Iris pigment epithelial cell (primary cell): ENCODE measurements around the gene CYS1.
"Not testable (repeated sequence)": the region's sequence is repeated elsewhere in the genome, so short reads cannot be mapped to it uniquely, and the experiment has no call there.

ENCODE experiments used
- DNase-seq: peaks from one replicate; pipeline ENCODE4 v3.0.0-alpha.2; 2011; ENCODE audit warnings: low read depth

Gene CYS1, protein sequence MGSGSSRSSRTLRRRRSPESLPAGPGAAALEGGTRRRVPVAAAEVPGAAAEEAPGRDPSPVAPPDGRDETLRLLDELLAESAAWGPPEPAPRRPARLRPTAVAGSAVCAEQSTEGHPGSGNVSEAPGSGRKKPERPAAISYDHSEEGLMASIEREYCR

DNA sequence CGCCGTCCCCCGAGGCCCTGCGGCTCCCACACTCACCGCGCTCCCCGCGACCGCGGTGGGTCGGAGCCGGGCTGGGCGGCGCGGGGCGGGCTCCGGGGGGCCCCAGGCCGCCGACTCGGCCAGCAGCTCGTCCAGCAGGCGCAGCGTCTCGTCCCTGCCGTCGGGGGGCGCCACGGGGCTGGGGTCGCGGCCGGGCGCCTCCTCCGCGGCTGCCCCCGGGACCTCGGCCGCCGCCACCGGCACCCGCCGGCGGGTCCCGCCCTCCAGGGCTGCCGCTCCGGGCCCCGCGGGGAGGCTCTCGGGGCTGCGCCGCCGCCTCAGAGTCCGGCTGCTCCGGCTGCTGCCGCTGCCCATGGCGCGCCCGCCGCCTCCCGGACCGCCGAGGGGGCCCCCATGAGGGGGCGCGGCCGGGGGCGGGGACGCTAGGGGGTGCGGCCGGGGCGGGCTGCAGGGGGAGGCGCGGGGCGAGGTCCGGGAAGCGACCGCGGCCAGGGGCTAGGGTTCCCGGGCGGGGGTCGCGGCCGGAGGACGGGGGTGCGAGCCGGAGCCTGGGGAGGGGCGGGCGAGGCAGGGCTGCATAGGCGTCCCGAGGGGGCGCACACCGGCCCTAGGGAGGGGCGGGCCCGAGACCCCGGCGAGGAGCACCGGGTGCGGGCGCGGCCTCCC, at the start of gene CYS1:
TSS of gene CYS1 (minus strand) at position 542 of the 666 bp plus-strand sequence. CDS start at position 354, 188 bp downstream.
- DNase-seq = no peak

DNA sequence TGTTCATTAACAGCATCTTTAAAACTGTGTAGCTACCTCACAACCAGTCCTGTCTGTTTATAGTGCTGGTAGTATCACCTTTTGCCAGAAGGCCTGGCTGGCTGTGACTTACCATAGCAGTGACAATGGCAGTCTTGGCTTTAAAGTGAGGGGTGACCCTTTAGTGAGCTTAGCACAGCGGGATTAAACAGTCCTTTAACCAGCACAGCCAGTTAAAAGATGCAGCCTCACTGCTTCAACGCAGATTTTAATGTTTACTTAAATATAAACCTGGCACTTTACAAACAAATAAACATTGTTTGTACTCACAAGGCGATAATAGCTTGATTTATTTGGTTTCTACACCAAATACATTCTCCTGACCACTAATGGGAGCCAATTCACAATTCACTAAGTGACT, 49.3 kb upstream of the CYS1 start:
- DNase-seq = no peak

DNA sequence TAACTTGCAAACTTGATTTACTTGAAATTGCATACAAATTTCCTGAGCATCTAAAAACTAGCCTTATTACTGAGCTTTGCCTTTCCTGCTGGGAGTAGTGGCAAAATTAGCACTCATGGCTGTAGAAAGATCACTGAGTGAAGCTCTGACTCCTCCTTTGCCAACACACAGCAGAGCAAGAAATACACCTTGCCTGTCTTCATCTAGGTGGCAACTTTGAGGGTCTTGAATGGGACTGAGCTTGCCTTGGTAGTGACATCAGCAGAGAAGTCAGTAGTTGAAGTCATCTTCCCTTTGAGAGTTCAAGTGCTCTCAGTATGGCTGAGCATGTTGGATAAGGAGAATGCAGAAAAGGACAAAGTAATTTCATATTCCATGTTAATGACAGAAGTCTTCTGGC, 48.2 kb upstream of the CYS1 start:
- no peak for DNase-seq

DNA sequence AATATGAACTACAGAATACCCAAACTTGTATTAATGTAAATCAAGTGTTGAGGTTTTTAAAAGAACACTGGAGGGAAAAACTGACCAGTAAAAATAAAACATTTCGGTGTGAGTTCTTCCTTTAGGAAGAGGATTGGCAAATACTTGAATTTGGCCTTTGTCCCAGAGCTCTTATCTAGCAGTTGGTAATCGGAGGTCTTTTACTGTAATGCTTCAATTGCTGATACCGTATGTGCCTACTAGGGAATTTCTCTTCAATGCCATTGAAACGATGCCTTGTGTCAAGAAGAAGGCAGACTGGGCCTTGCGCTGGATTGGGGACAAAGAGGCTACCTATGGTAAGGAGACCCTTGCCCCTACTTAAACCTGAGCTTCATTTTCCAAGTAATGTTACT, 46.4 kb upstream of the CYS1 start:
- DNase-seq = peak; percentile 81

DNA sequence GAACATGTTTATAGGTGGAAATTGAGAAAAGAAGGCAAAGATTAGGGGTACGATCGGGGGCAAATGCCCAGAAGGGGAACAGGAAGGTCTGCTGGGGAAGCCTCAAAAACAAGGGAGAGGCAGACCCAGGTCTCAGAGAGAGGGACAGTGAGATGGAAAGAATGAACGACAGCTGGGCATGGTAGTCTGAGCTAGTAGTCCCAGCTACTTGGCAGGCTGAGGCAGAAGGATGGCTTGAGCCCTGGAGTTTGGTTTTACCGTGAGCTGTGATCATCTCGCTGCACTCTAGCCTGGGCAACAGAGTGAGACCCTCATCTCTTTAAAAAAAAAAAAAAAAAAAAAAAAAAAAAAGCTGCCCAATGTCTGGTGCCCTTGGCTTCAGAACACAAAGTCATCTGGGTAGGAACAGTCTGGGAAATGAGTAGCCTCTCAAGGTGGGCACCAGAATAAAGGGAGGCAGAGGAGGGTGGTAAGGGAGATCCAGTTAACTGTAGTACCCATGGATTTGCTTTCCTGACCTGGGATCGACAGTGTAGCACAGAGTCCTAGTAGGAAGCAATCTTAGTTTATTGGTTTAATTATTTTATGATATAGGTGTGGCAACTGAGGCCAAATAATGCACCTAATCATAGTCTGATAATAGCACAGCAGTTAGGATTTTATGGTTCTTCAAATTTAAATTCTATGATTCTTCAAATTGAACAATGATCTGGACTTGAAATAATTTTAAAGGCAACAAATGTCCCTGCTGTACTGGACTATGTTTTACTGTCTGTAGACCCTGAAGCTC, 45.8 kb upstream of the CYS1 start:
- DNase-seq = no peak

DNA sequence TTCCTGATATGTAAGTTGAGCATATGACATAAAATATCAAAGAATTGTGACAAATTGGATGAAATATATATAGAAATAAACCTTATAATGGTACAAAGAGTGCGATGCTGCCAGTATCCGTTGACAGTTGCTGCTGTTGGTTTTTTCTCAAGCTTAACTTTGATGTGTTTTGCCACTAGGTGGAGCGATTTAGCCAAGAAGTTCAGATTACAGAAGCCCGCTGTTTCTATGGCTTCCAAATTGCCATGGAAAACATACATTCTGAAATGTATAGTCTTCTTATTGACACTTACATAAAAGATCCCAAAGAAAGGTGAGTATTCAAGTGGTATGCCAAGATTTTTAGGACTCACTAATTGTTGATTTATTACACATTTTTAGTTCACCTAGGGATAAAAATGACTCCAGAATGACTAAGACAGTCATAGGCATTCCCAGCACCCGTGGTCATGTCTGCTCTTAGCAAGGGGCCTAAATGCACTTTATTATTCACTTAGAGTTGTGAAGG, 44.4 kb upstream of the CYS1 start:
- DNase-seq = peak; percentile 80

DNA sequence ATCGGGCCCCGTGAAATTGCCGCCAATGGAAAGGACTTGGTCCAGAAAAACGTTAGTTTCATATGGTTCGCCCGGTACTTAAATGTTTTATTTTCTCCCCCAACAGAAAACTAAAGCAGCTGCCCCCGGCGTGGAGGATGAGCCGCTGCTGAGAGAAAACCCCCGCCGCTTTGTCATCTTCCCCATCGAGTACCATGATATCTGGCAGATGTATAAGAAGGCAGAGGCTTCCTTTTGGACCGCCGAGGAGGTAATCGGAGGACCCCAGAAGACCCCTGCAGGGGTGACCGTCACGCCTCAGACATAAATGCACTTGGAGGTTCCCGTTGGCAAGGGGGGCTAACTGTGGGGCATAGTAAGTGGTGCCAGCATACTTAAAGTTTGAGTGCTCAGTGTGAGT, 43.1 kb upstream of the CYS1 start:
- DNase-seq = no peak

DNA sequence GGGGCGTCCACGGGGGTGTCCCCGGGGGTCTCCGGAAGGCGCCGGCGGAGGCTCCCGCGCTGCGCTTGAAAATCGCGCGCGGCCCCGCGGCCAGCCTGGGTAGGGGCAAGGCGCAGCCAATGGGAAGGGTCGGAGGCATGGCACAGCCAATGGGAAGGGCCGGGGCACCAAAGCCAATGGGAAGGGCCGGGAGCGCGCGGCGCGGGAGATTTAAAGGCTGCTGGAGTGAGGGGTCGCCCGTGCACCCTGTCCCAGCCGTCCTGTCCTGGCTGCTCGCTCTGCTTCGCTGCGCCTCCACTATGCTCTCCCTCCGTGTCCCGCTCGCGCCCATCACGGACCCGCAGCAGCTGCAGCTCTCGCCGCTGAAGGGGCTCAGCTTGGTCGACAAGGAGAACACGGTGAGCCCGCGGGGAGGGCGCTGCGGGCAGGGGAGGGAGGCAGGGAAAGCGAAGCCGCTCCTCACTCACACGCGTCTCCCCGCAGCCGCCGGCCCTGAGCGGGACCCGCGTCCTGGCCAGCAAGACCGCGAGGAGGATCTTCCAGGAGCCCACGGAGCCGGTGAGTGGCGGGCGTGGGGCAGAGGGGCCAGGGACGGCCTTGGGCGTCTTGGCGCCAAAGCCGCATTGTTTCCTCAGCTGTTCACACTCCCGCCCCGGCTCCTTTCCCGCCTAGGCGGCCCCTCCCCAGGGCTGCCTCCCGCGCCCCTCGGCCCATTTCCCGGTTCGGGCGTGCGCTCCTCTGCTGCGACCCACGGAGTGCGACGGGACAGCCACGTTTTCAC, 42.5 kb upstream of the CYS1 start, which contains the start of gene RRM2:
TSS of gene RRM2 (plus strand) at position 240 of the 781 bp plus-strand sequence. CDS start at position 300, 60 bp downstream.
- DNase-seq = peak; percentile 91

DNA sequence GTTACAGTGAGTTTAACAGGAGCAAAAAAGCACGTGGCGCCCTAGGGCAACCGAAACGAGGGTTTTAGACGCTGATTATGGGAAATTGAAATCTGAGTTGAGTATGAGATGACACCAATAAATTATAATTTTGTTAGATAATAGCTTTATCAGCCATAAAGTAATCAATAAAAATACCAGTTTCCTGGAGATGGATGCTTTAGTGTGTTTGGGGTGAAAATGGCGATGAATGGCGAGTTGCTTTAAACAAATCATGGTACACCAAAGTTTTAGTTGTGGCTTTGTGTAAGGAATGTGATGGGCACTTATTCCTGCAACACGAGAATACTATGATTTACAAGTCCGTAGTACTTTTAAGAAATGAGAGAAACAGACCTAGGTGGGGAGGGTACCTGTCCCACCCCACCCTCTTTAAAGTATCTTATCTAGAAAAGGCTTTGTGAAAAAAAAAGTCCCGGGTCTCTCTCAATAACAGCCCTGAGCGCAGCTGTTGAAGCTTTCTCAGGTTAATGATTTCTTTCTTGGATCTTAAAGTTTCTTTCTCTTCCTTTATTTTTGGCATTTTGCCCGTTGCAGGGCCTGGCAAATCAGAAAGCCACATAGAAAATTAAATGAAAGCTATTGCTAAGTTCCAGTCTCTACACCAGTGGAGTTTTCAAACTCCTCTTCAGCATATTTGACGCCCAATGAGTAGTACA, 40.8 kb upstream of the CYS1 start:
- peak; percentile 45 for DNase-seq

DNA sequence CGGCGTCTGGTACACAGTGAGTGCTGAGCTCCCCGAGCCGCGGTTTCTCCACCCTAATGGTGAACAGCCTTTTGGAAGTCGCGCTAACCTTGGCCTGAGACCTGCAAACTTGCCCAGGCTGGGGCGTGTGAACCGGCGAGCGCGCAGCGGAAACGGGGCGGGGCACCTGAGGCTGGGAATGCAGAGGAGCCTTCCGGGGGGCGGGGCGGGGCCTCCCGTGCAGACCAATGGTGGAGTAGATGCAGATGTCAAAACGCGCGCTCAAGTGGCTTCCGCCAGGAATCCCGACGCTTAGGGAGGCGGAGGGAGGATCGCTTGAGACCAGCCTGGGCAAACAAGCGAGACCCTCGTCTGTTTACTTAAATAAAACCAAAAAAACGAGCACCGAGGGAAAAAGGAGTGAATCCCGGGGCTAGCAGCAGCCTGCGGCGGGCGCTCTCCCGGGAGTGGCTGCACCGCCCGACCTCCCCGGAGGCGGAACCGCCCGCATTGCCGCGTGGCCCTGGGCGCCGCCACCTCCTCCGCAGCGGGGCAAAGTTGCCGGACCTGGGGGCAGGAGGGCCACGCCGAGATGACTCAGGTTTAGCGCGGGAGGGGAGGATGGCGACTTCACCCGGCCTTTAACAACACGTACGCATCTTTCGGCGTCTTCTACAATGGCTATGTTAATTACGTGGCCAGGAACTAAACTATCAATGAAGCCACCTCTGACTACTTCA, 40.1 kb upstream of the CYS1 start:
- peak; percentile 92 for DNase-seq

DNA sequence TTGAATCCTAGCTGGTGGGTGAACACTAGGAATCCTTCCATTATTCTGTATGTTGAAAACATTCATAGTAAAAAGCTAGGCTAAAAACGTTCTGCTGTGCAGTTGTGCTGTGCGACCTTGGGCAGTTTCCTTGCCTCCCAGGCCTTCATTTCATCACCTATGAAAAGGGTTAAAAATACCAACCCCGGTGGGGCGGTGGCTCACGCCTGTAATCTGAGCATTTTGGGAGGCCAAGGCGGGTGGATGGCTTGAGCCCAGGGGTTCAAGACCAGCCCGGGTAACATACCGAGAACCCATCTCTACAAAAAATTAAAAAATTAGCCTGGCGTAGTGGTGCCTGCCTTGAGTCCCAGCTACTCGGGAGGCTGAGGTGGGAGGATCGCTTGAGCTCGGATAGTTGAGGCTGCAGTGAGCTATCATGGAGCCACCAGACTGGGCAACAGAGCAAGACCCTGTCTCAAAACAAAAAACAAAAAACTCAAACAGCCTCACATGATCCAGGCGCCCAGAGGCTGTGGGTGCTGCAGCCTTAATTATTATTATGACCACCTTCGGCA, 39.5 kb upstream of the CYS1 start:
- no peak for DNase-seq

DNA sequence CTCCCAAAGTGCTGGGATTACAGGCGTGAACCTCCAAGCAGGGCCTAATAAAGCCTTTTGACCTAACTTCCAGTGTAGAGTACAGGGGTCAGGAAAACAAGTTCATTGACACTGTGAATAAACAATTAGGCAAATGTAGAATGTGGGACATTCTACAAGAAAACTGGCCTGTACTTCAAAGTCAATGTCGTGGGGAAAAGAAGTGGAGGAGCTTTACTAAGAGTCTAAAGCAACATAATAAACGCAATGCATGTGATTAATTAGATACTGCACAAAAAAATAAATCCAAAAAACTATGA, 38.8 kb upstream of the CYS1 start:
- no peak for DNase-seq

DNA sequence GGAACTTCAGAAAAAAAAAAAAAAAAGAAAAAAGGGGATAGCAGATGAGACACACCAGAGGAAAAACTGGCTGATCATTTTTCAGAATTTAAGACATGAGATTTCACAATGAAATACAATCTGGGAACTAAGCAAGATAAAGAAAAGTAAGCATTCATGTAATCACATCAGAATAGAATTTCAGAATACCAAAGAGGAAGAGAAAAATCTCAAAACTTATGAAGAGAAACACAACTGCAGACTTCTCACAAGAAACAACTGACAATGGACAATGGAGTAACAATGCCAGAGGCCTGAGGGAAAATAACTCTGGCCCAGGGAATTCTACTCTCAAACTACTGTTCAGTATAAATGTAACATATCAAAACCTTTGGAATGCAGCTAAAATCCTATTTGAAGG, 29.1 kb upstream of the CYS1 start:
- DNase-seq = no peak

DNA sequence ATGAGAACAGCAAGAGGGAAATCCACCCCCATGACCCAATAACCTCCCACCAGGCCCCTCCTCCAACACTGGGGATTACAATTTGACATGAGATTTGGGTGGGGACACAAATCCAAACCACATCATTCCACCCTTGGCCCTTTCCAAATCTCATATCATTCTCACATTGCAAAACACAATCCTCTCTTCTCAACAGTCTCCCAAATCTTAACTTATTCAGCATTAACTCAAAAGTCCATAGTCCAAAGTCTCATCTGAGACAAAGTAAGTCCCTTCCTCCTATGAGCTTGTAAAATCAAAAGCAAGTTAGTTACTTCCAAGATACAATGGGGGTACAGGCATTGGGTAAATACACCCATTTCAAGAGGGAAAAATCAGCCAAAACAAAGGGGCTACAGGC, 24.7 kb upstream of the CYS1 start:
- DNase-seq = not testable (repeated sequence)

DNA sequence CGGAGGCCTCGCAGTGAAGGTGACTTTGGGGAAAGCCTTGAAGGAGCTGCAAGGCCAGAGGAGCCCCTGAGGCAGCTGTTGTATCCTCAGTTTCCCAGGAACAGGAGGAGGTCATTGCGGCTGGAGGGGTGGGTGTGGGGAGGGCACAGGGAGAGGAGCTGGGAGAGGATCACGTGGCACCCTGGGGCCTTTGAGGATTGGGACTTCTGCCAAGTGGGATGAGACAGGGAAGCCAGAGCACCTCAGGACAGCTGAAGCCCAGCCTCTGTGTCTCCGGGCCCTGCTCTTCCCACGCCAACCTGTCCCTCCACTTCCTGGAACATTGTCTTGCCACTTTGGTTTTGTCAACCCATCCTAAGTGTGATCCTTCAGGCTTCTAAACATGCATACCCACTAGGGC, 23.0 kb upstream of the CYS1 start:
- DNase-seq = no peak

DNA sequence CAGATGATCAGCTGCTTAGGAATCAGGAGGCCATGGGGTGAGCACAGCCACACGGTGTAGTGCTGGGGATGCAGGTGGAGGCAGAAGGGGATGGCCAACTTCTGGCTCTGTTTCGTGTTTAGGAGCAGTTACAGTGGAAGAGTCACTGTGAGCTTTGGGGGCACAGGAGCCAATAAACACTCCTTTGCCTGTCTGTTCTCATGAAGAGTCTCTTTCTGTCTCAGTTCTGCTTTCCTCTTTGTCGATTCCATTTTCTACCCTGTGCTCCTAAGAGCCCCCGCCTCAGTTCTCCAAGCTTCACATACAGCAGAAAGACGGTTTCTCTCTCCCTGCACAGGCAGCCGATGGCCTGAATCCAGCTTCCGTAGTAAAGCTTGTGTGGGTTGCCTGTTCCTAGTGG, 21.3 kb upstream of the CYS1 start:
- no peak for DNase-seq

DNA sequence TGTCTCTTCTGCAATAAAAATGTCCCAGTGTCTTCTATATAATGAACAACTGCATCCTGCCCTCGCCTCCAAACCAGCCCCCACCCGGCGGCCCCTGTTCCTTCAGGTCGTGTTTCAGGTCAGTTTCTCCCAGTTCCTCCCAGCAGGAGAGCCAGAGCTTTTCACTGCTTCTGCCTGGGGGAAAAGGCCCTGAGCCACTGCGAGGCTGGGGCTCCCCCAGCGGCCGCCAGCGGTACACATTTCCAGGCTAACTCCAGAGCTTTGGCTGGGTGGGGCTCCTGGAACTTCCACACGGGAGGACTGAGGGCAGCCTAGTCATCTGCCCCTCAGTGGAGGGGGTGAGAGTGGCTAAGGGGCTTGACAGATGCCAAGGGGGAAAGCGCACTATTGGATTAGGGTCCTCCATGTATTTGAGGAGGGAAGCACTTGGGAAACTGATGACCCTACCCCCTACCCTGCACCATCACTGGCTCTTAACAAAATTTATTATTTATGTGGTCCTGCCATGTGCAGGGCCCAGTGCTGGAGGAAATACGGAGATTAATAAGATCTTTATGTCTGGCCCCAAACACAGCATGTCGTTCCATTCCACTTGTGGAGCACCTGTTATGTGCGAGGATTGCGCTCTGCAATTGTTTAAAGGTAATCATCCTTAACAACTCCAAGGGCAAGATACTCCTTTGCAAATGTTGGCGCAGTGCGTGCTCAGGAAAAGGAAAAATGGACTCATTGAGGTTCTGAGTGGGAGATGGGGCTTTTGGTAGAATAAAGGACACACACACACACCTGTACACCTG, 17.3 kb upstream of the CYS1 start:
- DNase-seq = peak; percentile 53

DNA sequence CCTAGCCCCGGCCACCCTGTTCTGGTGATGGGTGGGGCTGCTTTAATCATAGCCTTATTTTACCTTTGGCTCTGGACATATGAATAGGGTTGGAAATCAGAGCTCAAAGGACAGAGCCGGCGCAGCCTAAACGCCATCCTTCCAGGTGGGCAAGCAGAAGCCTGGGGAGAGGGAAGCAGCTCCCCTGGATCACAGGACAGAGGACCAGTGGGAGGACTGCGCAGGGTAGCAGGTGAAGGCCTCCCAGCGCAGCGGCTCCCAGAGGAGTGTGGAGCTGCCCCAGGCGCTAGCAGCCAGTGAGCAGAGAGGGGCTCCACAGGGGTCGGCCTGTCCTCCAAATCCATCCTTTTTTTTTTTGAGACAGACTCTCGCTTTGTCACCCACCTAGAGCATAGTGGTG, 16.4 kb upstream of the CYS1 start:
- no peak for DNase-seq

DNA sequence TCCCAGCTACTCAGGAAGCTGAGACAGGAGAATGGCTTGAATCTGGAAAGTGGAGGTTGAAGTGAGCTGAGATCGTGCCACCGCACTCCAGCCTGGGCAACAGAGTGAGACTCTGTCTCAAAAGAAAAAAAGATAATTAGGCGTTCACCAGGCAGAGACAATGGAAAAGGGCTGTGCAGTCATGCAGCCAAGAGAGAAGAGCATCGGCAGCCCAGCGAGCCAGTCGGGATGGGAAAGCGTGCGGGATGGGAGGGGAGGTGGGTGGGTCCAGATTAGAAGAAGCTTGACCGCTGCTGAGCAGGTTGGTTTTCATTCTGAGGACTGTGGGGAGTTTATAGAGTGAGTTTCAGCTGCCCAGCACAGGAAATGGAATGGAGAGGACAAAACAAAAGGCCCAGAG, 15.0 kb upstream of the CYS1 start:
- no peak for DNase-seq

DNA sequence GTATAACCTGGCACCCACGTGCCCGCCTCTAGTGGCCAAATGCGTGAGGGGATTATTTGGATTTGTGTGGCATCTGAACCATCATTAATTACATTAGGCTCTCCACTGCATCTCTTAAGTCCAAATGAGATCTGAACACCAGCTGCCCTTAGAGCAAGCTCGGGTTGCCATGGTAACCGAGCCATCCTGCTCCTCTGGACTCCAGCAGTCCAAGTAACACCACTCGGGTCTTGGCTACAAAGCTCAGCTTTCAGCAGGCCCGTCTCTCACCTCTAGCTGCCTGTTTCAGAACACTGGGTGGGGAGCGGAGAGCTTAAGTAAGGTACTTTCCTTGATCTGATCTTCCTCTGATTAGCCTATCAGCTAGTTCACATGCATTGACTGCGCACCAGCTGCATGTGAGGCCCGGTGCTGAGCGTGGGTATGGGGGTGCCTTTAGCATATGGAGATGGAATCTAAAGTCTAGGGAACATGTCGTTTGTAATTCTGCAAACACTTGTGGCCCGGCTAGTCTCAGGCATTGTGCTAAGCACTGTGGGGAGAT, 14.1 kb upstream of the CYS1 start:
- no peak for DNase-seq
